HG02588 (cell line): ENCODE measurements around the gene EDEM3.
"Not testable (repeated sequence)": the region's sequence is repeated elsewhere in the genome, so short reads cannot be mapped to it uniquely, and the experiment has no call there.

Source experiments
- ATAC-seq: cut with Tn5 transposase; IDR thresholded peaks from one replicate; pipeline ENCODE4 v1.9.1; 2021; ENCODE audit warnings: mild to moderate bottlenecking, moderate library complexity; ENCODE audit not compliant: unreplicated experiment

The EDEM3 gene

DNA sequence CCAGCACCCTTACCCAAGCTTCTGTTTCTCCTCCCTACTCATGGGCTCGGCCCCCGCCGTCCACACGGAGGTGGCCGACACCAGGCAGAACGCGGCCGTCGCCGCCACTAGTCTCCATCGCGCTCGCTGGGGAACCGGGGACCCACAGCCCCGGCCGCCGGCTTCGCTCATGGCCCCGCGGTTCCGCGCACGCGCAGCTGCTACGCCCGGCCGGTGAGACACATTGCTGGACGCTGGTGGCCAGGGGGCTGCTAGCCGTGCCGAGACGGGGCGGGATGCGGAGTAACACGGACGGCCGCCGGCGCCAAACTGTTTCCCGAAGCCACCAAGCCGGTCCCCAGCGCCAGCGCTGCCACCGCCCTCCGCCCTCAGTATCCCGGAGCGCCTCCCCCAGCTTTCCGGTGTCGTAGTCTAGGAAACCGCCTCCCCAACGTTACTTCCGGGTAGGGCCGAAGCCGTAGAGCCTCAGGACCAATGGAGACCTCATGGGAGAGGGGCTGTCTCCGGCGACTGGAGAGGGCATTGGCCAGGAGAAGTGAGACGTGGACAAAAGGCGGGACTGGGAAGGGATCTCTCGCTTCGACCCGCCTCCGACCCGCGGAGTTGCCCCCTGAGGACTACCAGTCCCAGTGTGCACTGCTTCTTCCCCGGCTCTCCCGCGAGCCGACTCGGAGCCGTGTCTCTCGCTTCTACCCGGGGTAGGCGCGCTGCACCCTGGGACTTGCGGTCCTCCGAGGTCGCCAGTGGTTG, at the start of gene EDEM3:
Gene EDEM3 (minus strand): TSS at position 383 of the 750 bp plus-strand sequence. CDS start 212 bp downstream, at position 171.
- ATAC-seq: peak; percentile 94

- no peak for ATAC-seq
Measured at GRCh38 chr1:184804220-184804619, 49.6 kb upstream of the EDEM3 start.

- no peak for ATAC-seq
Measured at GRCh38 chr1:184803180-184803492, 48.5 kb upstream of the EDEM3 start.

DNA sequence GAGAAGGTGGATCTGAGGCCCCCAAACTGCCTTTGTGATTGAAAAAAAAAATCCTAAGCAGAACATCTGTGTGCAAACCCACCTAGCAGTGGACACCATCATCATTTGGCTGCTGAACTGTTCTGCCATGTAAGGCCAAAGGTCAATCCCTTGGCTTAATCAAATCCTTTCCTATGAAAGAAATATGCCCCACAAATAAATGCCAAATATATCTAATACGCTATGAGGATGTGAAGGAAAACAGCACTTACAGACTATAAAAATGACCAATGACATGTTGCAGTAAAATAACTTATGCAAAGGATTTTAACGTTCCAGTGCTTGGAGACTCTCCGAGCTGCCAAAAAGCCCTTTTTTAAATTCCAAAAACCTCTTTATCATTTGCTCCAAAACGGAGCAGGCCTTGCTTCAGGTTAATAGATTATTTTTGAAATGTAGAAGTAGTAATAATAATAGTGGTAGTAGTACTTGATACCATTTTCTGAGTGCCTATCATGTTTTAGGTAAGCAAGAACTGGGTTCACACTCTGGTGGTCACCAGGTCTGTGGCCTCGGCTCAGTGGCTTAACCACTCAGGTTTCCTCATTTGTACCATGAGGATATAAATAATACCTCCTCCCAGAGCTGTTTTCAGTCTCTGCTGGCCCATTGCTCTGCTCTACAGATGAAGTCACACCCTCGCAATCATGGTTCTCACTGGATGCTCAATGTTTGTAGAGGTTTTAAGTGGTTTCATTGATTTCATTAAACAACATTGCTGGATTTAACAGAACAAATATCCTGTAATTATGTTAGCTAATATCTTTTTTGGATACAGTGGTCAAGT, 47.9 kb upstream of the EDEM3 start:
- no peak for ATAC-seq

DNA sequence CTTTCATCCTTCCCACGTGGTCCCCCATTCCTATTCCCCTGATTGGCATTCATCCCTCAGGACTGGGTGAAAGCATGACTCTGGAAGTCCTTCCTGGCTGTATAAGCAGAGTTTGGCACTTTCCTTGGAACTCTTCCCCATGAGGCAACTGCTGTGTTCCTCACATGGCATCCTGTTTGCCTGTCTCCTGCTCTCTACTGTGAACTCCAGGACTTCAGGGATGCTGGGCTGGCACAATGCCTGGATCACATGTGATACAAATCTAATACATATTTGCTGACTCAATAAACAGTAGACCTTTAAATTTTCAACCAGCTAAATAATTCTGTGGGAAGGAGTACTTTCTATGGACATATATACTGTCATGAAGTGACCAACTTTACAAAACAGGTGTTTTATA, 46.8 kb upstream of the EDEM3 start:
- no peak for ATAC-seq

DNA sequence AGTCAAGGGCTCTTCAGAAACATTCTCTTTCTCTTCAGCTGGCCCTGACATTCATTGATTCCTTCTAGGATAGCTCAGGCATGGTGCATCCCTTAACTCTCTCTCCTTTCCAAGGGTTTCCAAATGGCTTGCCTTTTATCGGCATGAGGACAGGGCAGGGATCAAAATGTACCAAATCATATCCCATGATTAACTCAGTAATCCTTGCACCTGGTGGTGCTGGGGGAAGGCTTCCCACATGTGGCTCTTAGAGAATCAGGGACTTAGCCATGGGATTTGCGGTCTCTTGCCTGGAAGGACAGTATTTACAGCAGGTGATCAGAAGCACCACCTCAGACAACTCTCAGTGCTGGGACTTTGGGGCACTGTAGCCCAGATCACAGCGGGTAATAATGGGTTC, 46.2 kb upstream of the EDEM3 start:
- ATAC-seq: no peak

DNA sequence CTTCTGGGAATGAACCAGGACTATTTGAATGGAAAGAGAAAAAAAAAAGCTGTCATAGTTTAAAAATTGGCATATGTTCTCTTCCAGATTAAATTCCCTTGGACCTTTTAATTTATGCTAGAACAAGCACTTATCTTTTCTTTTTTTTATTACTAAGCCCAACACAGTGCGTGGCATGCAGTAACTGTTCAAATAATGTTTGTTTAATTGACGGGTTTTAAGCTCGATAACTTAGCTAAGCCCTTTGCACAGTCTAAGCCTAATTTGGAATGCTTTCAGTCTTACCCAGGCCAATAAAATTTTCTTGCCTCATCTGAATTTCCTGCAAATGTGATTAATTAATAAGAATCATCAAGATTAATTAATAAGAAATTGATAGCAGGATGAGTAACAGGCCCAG, 39.3 kb upstream of the EDEM3 start:
- ATAC-seq: no peak

GRCh38 chr1:184792450-184792969, 37.9 kb upstream of the EDEM3 start:
- no peak for ATAC-seq

DNA sequence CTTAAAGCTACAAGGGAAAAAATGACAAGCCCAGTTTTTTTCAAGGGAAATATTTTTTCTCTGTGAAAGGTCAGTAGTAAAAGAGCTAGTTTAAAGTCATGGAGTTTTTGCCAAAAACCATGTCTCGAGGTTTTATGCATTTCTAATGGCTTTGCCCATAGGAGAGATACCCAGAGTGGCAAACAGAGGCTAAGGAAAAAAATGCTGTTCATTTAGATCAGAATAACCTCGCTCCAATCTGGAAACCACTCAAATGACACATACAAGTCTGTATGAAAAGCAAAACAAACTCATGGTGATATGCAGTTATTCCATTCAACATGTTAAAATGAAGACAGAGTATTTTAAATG, 36.9 kb upstream of the EDEM3 start:
- ATAC-seq: no peak

DNA sequence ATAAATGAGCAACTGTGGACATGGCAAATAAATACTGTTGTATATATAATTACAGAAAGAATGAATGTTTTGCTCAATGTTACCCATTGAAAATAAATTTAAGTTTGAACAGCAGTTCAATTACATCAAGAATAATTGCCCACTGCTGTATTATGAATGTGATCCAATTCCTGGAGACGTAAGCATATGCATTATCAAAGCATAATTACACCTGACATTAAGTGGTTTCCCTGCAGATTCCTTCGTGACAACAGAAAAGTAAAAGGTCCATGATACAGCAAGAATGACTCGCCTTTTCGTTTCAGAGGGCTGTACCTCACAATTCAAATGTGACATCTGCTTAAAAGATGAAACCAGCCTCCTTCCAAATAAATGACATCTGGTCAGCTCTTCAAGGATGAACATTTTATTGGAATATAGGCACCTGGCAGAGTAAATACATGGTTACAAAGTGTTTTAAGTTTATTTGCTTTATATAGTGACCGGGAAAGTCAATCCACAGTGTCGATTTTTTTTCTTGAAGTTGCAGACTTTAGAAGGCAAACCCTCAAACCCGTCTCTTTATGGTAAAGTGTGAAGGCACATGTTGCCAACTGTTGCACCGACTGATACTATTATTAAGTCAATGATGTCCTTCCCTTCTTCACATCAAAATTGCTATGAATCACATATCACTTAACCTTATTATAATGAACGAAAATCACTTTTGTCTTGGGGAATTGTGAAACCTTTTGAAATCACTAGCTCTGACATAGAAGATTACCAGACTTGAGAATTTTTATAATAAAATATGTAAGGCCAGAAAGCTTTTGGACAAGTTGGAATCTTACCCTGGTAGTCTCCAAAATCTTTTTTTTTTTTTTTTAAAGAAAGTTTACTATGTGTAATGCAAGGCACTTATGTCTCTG, 36.2 kb upstream of the EDEM3 start:
- ATAC-seq: no peak

DNA sequence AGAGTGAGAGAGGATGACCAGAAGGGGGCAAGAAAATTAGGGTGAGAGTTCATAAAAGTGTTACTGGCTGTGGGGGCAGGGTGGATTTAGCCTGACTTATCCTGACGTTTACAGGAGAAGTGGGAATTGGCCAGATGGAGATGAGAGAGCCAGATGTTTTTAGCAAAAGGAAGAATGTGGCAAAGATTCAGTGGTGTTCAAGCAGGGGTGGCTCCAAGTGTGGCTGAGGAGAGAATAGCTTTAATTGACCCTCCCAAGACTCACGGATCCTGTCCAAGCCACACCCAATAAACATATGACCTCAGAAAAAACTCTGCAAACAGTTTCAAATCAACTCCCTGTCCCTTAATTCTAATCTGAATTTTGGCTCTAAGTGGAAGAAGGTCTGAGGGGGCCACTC, 35.2 kb upstream of the EDEM3 start:
- no peak for ATAC-seq

DNA sequence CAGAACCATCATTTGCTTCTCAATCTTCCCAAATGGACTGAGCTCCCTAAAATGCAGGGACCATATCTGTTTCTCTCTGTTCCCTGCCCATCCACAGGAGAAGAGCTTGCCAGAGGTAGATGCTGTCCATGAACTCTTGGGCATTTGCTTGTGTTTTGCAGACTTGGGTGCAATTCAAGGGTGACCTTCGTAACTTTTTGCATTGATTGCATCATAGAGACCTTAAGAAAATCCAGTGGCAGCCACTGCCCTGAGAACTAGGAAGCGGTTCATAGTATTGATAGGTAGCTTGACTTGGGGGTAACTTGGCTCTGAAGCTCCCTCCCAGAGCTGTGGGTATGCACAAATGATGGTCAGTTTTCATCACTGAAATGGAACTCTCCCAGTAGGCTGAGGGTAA, 34.3 kb upstream of the EDEM3 start:
- ATAC-seq: no peak

GRCh38 chr1:184785529-184785928, 30.9 kb upstream of the EDEM3 start:
- no peak for ATAC-seq

GRCh38 chr1:184783723-184784122, 29.1 kb upstream of the EDEM3 start:
- not testable (repeated sequence) for ATAC-seq

DNA sequence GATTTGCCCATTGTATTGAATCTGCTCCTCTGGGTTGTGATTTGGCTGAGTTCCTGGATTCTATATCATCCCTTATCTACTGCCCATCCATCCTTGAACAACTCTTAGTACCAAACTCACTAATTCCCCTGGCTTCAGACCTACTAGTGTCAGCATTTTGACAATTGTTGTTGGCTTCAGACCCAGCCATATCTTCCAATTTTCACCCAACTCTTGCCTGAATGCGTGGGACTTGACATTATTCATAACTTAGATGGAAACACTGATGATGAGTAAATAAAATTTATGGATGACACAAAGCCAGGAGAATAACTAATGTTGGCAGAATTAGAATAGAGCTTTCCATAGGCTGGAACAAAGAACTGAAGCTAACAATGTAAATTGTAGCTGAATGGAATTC, 27.3 kb upstream of the EDEM3 start:
- no peak for ATAC-seq

GRCh38 chr1:184775885-184776284, 21.2 kb upstream of the EDEM3 start:
- no peak for ATAC-seq

DNA sequence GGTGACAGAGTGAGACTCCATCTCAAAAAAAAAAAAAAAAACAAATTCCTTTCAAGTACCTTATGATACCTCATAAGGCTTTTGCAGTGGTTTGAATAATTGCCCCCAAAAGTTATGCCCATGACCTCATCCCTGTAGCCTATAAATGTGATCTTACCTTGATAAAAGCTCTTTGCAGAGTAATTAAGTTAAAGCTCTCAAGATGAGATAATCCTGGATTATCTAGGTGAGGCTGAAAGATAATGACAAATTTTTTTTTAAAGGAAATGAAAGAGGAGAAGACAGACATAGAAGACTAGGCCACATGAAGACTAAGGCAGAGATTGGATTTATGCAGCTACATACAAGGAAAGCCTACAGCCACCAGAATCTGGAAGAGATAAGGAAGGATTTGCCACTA, 20.7 kb upstream of the EDEM3 start:
- ATAC-seq: no peak

DNA sequence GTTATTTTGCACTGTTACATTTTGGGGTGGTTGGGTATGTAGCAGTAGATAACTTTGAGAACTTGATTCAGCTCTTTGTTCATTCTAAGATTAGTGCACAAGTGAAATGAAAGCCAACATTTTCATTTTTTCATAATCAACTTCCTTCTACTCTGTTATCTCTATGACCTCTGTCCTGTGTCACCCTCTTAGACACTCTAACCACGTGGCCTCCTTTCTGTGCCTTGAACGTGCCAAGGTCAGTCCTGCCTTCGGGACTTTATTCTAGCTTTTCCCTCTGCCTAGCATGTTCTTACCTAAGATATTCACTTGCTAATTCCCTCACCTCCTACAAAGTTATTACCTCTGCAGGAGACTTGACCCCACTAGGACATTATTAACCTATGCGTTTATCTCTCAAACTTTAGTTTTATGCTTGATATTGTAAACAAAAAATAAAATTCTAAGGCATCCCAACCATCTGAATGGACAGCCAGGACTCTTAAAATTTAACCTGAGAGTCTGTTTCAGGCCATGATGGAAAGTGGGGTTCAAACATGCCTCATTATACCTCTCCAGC, 19.2 kb upstream of the EDEM3 start:
- ATAC-seq: no peak

- no peak for ATAC-seq
Measured at GRCh38 chr1:184771190-184771691, 16.6 kb upstream of the EDEM3 start.

GRCh38 chr1:184770181-184770979, 15.7 kb upstream of the EDEM3 start:
- ATAC-seq: no peak
